HG02610 (cell line): ENCODE data around the gene SYT9.

Experiments
- ATAC-seq: cut with Tn5 transposase; IDR thresholded peaks from one replicate; pipeline ENCODE4 v1.9.1; 2021; ENCODE audit warnings: mild to moderate bottlenecking, moderate library complexity; ENCODE audit not compliant: unreplicated experiment

The SYT9 gene

GRCh38 chr11:7251836-7252682 is at the start of gene SYT9:
Gene SYT9, plus strand, starts transcription at chr11:7251904. Its CDS starts 283 bp downstream, at chr11:7252187.
- no peak for ATAC-seq

- ATAC-seq: no peak
These were observed 49.3 kb upstream of the SYT9 start for GRCh38 chr11:7202412-7202811.

GRCh38 chr11:7204778-7205177 is 46.9 kb upstream of the SYT9 start:
- ATAC-seq: no peak

DNA sequence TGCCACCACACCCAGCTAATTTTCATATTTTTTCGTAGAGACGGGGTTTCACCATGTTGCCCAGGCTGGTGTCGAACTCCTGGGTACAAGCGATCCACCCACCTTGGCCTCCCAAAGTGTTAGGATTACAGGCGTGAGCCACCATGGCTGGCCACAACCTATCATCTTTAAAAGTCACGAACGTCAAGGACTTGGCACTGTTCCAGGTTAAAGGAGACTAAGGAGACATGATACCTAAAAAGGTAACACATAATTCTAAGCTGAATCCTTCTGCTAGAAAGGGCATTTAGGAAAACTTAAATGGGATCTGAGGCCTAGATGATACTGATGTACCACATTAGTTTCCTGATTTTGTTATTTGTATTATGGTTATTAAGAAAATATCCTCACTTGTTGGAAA is 43.3 kb upstream of the SYT9 start:
- no peak for ATAC-seq

DNA sequence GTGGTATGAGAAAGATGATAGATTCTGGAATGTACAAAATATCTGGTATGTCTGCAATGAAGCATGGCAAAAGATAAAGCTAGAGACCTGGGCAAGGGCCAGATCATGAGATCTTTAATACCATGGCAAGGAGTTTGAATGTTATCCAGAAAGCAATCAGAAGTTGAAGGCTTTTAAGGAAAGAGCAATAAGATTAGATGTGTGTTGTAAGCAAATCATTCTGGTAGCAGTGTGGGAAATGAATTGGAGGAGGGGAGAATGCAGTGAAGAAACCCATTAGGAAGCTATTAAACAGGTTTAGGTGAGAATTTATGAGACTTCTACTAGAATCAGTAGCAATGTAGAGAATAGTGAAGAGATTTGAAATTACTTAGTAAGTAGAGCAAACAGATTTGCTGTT is 32.2 kb upstream of the SYT9 start:
- ATAC-seq: no peak

DNA sequence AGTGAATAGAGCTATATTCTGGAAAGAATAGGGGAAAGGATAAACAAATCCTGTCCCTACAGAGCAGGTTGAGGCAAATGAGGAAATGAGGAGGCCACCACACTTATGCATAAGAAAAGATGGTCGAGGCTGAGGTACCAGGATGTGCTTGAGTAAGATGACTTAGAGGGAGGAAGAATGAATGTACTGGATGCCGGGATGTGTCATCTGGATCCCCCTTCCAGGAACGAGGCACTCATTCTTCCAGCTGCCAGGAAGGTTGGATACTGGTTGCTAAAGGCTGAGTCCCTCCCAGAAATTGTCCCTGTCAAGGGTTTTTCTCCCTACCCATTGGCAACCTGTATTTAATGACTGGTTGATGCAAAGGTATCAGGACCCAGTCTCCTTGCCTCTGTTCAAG is 31.1 kb upstream of the SYT9 start:
- ATAC-seq: no peak

GRCh38 chr11:7222619-7223018 is 29.1 kb upstream of the SYT9 start:
- no peak for ATAC-seq

DNA sequence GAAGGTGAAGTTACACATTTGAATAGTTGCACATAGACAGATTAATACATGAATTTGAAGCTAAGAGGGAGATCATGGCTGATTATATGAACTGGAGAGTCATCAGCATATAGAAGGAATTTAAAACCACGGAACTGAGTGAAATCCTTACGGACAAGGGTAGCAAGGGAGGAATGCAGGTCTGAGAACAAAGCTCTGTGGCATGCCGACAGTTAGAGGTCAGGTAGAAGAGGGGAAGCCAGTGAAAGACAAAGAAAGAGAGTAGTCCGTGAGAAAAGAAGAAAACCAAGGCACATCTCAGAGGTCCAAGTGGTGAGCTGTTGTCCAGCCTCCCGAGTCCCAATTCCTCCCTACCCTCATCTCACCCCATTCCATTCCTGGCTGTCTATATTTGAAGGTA is 11.8 kb upstream of the SYT9 start:
- ATAC-seq: no peak

DNA sequence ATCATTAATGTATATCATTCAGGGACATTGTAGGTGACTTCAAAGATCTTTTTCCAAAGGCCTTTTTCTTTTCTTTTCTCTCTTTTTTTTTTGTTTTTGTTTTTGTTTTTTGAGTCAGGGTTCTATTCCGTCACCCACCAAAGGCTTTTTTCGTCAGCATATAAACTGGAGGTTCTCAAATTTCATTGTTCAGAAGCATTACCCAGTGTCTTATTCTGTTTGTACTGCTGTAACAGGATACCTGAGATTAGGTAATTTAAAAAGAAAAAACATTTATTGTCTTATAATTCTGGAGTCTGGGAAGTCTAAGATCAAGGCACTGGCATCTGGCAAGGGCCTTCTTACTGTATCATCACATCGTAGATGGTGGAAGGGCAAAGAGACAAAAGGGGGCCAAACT is 6.4 kb upstream of the SYT9 start:
- no peak for ATAC-seq

- ATAC-seq: no peak
These were observed 5.5 kb upstream of the SYT9 start for GRCh38 chr11:7246179-7246578.

DNA sequence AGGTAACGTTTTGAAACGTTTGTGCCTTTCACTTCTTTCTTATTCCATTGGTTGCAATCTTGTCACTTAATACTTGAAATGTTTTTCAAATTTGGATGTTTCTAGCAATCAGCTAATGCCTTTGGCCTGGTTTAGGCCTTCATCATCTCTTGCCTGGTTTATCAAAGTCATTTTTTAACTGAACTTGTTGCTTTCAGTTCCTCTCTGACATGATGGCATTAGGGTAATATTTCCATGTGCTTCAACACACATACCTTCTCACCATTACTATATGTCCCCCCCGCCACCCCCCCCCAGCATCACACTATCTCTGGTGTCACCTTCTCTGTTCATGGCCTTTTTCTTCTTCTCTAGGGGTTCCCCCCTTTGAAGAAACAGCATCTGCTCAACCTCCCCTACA is 1.5 kb upstream of the SYT9 start:
- no peak for ATAC-seq

DNA sequence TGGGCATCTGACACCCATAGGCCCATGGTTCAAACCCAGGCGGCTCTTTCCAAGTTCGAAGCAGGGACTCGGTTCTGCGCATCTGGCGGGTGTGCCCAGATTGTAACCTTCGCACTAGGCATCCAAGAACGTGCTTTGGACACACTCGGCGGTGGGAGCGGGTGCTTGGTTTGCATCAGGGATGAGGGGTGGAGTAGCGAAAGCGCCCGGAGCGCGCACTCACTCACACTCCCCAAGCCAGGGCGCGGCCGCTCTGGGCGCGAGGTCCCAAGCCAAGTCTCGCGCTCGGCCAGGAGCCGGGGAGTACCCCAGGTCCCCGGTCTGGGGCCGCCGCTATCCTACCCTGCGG is 243 bp upstream of the SYT9 start:
- ATAC-seq: no peak

GRCh38 chr11:7252683-7253213 is 1.0 kb downstream of the SYT9 start:
- ATAC-seq: no peak

DNA sequence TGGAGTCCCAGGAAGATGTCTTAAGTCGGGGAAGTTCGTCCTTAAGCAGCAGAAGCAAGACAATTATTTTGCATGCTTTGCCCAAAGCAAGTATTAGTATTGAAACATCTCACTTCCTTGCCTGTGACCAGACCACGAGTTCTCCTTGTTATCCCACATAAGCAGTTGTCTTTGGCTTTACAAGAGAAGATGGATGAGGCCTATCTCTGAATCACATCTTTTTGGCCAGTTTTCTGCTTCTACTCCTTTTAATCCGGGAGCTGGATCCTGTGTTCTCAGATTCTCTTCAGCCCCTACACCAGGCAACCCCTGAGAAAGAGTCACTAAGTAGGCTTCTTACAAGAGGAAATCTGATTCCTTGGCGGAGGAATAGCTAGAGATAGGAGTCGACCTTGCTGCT is 2.1 kb downstream of the SYT9 start:
- ATAC-seq: no peak

- no peak for ATAC-seq
These were observed 3.1 kb downstream of the SYT9 start for GRCh38 chr11:7254731-7255291.

DNA sequence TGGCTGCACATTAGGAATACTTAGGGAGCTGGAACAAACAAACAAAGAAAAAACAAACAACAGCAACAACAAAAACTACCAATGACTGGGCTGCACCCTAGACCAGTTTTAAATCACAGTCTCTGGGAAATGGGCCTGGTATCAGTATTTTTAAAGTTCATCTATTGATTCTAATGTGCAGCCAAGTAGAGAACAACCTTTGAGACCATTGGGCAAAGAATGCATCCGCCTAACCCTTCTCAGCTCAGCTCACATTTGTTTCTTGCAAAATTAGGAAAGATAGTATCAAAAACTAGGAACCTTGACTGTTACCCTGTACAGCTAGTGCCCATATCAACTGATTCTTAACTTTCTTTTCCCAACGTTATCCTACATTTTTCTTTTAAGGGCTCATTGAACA is 5.2 kb downstream of the SYT9 start:
- no peak for ATAC-seq

- ATAC-seq: no peak
These were observed 6.0 kb downstream of the SYT9 start for GRCh38 chr11:7257724-7258123.

GRCh38 chr11:7261578-7261977 is 9.9 kb downstream of the SYT9 start:
- ATAC-seq: no peak

- no peak for ATAC-seq
These were observed 11.0 kb downstream of the SYT9 start for GRCh38 chr11:7262672-7263071.

DNA sequence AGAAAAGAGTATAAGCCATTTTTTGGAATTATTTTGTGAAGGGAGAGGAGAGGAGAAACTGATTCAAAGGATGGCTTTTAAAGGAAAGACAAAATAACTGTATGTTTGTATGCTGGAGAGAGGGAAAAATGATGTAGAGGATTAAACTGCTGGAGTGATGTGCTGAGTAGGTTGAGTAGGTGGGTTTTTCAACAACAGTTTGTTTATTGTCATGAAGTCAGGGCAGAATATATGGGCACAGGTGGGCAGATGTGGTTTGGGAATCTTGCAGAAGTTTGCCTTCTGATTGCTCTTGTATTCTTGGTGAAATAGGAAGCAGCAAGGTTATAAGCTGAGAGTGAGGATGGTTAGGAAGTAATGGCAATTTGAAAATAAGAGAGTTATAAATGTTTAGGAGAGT is 12.1 kb downstream of the SYT9 start:
- no peak for ATAC-seq

DNA sequence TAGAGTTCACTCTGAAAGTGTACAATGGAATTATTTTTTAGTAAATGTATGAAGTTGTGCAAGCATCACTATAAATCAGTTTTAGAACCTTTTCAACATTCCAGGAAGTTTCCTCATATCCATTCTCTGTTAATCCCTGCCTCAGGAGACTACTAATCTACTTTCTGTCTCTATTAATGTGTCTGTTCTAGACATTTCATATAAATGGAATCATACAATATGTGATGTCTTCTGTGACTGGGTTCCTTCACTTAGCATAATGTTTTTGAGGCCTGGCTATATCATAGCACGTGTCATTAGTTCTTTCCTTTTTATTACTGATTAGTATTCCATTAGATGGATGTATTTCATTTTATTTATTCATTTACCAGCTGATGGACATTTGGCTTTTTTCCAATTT is 17.1 kb downstream of the SYT9 start:
- ATAC-seq: no peak

DNA sequence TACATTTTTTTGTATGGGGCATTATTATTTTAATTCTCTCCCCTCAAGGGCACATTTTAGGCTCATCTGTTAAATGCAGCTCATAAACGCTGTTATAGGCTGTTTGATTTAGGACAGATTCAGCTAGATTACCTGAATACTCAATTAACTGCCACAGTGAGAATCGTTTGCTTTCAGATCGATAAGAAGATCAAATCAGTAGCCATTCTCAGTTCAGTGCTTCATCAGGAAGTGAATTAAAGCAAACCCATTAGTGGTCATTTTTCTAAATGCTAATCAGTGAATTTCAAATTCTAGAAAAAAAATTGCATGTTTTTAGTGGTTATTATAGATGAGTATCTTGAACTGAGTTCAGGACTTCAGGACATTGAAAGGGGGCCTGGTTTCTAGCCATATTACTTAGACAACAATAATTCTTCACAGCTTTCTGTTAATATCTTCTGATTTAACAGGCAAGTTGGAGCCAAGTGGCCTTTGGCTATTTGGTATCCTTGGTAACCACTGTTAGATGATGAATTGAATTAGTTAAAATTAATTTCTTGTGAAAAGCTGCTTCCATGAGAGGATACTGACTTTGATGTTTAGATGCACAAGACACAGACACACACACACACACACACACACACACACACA is 18.6 kb downstream of the SYT9 start:
- ATAC-seq: no peak
